Esophagus muscularis mucosa (tissue), 4 donors: ENCODE measurements around the gene ADGRA1. TPM values are rescaled to one million over a fixed set of nuclear protein-coding genes. Genes with fewer than 3 reads are reported as not detected.
"Not testable (repeated sequence)": the region's sequence is repeated elsewhere in the genome, so short reads cannot be mapped to it uniquely, and the experiment has no call there.

ENCODE experiments used
- DNase-seq: peaks from one replicate; pipeline ENCODE4 v3.0.0-alpha.2; 2017; ENCODE audit errors: extremely low spot score
- H3K27ac ChIP-seq, 4 donors: fragments of 200-600 bp; sonication (generic); replicated peaks in 1 of 4; 1 replicate in 3 of 4; 2 replicates in 1 of 4; pipeline ENCODE4 v1.5.1; 2016 to 2019; ENCODE audit warnings: mild to moderate bottlenecking in 1 of 4
- H3K27me3 ChIP-seq, 4 donors: fragments of 200-600 bp; sonication (generic); one replicate each; pipeline versions ENCODE4 v1.5.1 to v1.6.0; 2016 to 2019
- H3K36me3 ChIP-seq, 4 donors: fragments of 200-600 bp; sonication (generic); one replicate each; pipeline ENCODE4 v1.5.1; 2016 to 2019
- H3K4me1 ChIP-seq, 4 donors: fragments of 200-600 bp; sonication (generic); one replicate each; pipeline ENCODE4 v1.5.1; 2016 to 2019
- H3K4me3 ChIP-seq, 4 donors: fragments of 200-600 bp; sonication (generic); 1 replicate in 2 of 4; 2 replicates in 2 of 4; pipeline ENCODE4 v1.5.1; 2016 to 2019; ENCODE audit warnings: mild to moderate bottlenecking in 4 of 4, moderate library complexity in 1 of 4
- H3K9me3 ChIP-seq, 4 donors: fragments of 200-600 bp; sonication (generic); 1 replicate in 3 of 4; 2 replicates in 1 of 4; pipeline ENCODE4 v1.5.1; 2016 to 2019
- CTCF ChIP-seq, 3 experiments: fragments of 200-600 bp in 2 of 3; fragments of 450-650 bp in 1 of 3; sonication (generic) in 2 of 3; IDR thresholded peaks; one replicate each; pipeline ENCODE4 v1.5.1; 2017 to 2019; ENCODE audit warnings: antibody characterized with exemption in 3 of 3, mild to moderate bottlenecking in 2 of 3, moderate library complexity in 1 of 3
- EP300 ChIP-seq: sonication (generic); formaldehyde crosslinking; IDR thresholded peaks from one replicate; pipeline ENCODE4 v1.6.1; 2017; ENCODE audit warnings: antibody characterized with exemption
- POLR2A ChIP-seq: fragments of 450-650 bp; IDR thresholded peaks from one replicate; pipeline ENCODE4 v1.6.1; 2017; ENCODE audit warnings: antibody characterized with exemption, moderate library complexity, mild to moderate bottlenecking, low read depth
- POLR2AphosphoS5 ChIP-seq, 2 donors: sonication (generic); formaldehyde crosslinking; IDR thresholded peaks; one replicate each; pipeline ENCODE4 v1.6.1; 2017; ENCODE audit warnings: antibody characterized with exemption in 2 of 2
- WGBS: methylation state at CpG from one replicate; pipeline ENCODE4 v1.1.5; 2018; 5-methylcytosine and 5-hydroxymethylcytosine counted together
- intact Hi-C: fragments of 100-400 bp; cut with DNase I; formaldehyde crosslinking; loops from one replicate; pipeline ENCODE4 v1.15.1; 2023
- total RNA-seq, 4 donors: library from RNA; depleted of rRNA; stranded (reverse); fragments of >200 nt; gene quantifications; one replicate each; pipeline versions ENCODE4 v1.1.0 to v1.2.1, GENCODE V29; 2016

ADGRA1 gene
- total RNA-seq, 4 donors from 2014 or later, result under 0.01 to 0.06 TPM; not detected in 2

GRCh38 chr10:133132473-133133291 lies 45.0 kb downstream of the ADGRA1 start:
- WGBS, result 82% methylated on average over 13 of the region's 26 CpGs
- peaks cover 0 to 9% (median 0%) of the 10 kb centered on the region in 4 donors for H3K27me3 ChIP-seq
- H3K9me3 ChIP-seq, result no peaks in the 10 kb centered on the region
- TF ChIP-seq CTCF (IDR thresholded peaks at IDR 0.05) (no peak), POLR2AphosphoS5 (IDR thresholded peaks at IDR 0.05) (no peak), POLR2A (no peak), EP300 (no peak)
- no peak overlapping the region for H3K4me3 ChIP-seq
- H3K27ac ChIP-seq, result no peak overlapping the region
- DNase-seq, result no peak
- H3K36me3 ChIP-seq, result no peaks in the 10 kb centered on the region
- H3K4me1 ChIP-seq, result no peaks in the 10 kb centered on the region
- intact Hi-C loops, result no loop called here

GRCh38 chr10:133133471-133134231 lies 45.9 kb downstream of the ADGRA1 start:
- TF ChIP-seq POLR2AphosphoS5 (IDR thresholded peaks at IDR 0.05) (no peak), CTCF (IDR thresholded peaks at IDR 0.05) (no peak), EP300 (no peak), POLR2A (no peak)
- H3K9me3 ChIP-seq, result no peaks in the 10 kb centered on the region
- H3K4me3 ChIP-seq, result no peak overlapping the region
- H3K36me3 ChIP-seq, result no peaks in the 10 kb centered on the region
- H3K27ac ChIP-seq, result no peak overlapping the region
- peaks cover 0 to 11% (median 0%) of the 10 kb centered on the region in 4 donors for H3K27me3 ChIP-seq
- DNase-seq, result no peak
- H3K4me1 ChIP-seq, result no peaks in the 10 kb centered on the region
- intact Hi-C loops, result no loop called here
- 79% methylated on average over 18 of the region's 20 CpGs for WGBS

- no peaks in the 10 kb centered on the region for H3K9me3 ChIP-seq
- no peak overlapping the region for H3K4me3 ChIP-seq
- H3K36me3 ChIP-seq, result no peaks in the 10 kb centered on the region
- H3K27me3 ChIP-seq, result peaks cover 0 to 13% (median 0%) of the 10 kb centered on the region in 4 donors
- H3K4me1 ChIP-seq, result no peaks in the 10 kb centered on the region
- intact Hi-C loops, result no loop called here
- DNase-seq, result no peak
- TF ChIP-seq POLR2A (no peak), CTCF (IDR thresholded peaks at IDR 0.05) (no peak), POLR2AphosphoS5 (IDR thresholded peaks at IDR 0.05) (no peak), EP300 (no peak)
- no peak overlapping the region for H3K27ac ChIP-seq
- WGBS, result 82% methylated on average over 20 of the region's 20 CpGs
Measured at GRCh38 chr10:133134411-133135115, 46.8 kb downstream of the ADGRA1 start.

GRCh38 chr10:133135116-133135465 lies 47.4 kb downstream of the ADGRA1 start:
- H3K4me1 ChIP-seq, result no peaks in the 10 kb centered on the region
- H3K36me3 ChIP-seq, result no peaks in the 10 kb centered on the region
- TF ChIP-seq POLR2AphosphoS5 (IDR thresholded peaks at IDR 0.05), result no peak
- no peak for TF ChIP-seq POLR2A
- TF ChIP-seq CTCF (IDR thresholded peaks at IDR 0.05), result no peak
- TF ChIP-seq EP300, result no peak
- H3K27me3 ChIP-seq, result peaks cover 0 to 18% (median 0%) of the 10 kb centered on the region in 4 donors
- intact Hi-C loops, result no loop called here
- 79% methylated on average over 4 of the region's 8 CpGs for WGBS
- no peak overlapping the region for H3K4me3 ChIP-seq
- H3K9me3 ChIP-seq, result no peaks in the 10 kb centered on the region
- no peak overlapping the region for H3K27ac ChIP-seq
- DNase-seq, result no peak

- H3K4me3 ChIP-seq, intact Hi-C loops, H3K36me3 ChIP-seq, DNase-seq, H3K4me1 ChIP-seq, H3K9me3 ChIP-seq, H3K27ac ChIP-seq: not testable (repeated sequence)
- no CpG with 5 or more reads among the region's 12 CpGs for WGBS
- peaks cover 0 to 43% (median 2%) of the 10 kb centered on the region in 4 donors for H3K27me3 ChIP-seq
Measured at GRCh38 chr10:133137486-133138145, 49.9 kb downstream of the ADGRA1 start.
